Upper lobe of left lung (tissue), 6 donors: ENCODE measurements around the gene CCDC197. TPM values are rescaled to one million over a fixed set of nuclear protein-coding genes. Genes with fewer than 3 reads are reported as not detected.

Source experiments
- ATAC-seq, 2 donors: fragments of 200-7000 bp; cut with Tn5 transposase; one replicate each; pipeline ENCODE4 v1.9.1; 2022; ENCODE audit warnings: mild to moderate bottlenecking in 2 of 2, moderate library complexity in 2 of 2; ENCODE audit not compliant: low FRiP score in 2 of 2
- DNase-seq, 2 donors: peaks; one replicate each; pipeline ENCODE4 v3.0.0-alpha.2; 2019 to 2020
- H3K27ac ChIP-seq, 4 donors: fragments of 200-600 bp; sonication (generic); one replicate each; pipeline ENCODE4 v1.5.1; 2016 to 2019
- H3K27me3 ChIP-seq, 4 donors: fragments of 200-600 bp; sonication (generic); one replicate each; pipeline ENCODE4 v1.5.1; 2017 to 2019
- H3K36me3 ChIP-seq, 4 donors: fragments of 200-600 bp; sonication (generic); one replicate each; pipeline ENCODE4 v1.5.1; 2016 to 2019
- H3K4me1 ChIP-seq, 4 donors: fragments of 200-600 bp; sonication (generic); one replicate each; pipeline ENCODE4 v1.5.1; 2018 to 2019
- H3K4me3 ChIP-seq, 4 donors: fragments of 200-600 bp; sonication (generic); one replicate each; pipeline ENCODE4 v1.5.1; 2017 to 2019; ENCODE audit warnings: mild to moderate bottlenecking in 2 of 4, moderate library complexity in 1 of 4
- H3K9me3 ChIP-seq, 4 donors: fragments of 200-600 bp; sonication (generic); one replicate each; pipeline ENCODE4 v1.5.1; 2018 to 2019
- EP300 ChIP-seq, 4 donors: sonication (generic); formaldehyde crosslinking; IDR thresholded peaks; one replicate each; pipeline ENCODE4 v1.5.1; 2017; ENCODE audit warnings: antibody characterized with exemption in 4 of 4, control low read depth in 2 of 4
- POLR2A ChIP-seq, 4 donors: fragments of 450-650 bp; IDR thresholded peaks; one replicate each; pipeline ENCODE4 v1.5.1; 2016 to 2017; ENCODE audit warnings: antibody characterized with exemption in 4 of 4, mild to moderate bottlenecking in 2 of 4
- POLR2AphosphoS5 ChIP-seq, 2 donors: sonication (generic); formaldehyde crosslinking; IDR thresholded peaks; one replicate each; pipeline ENCODE4 v1.5.1; 2017; ENCODE audit warnings: antibody characterized with exemption in 2 of 2
- WGBS, 2 donors: methylation state at CpG; one replicate each; pipeline ENCODE4 v1.1.5; 2017 to 2018; 5-methylcytosine and 5-hydroxymethylcytosine counted together
- total RNA-seq, 6 donors: library from RNA; depleted of rRNA in 4 of 6; stranded (reverse); fragments of >200 nt in 4 of 6; gene quantifications; one replicate each; pipeline versions ENCODE4 v1.1.0 to v1.2.1, GENCODE V29; 2016 to 2021
- TF ChIP-seq, protein P1 (sequence below), 6 experiments: fragments of 450-650 bp in 4 of 6; fragments of 200-600 bp in 2 of 6; sonication (generic) in 2 of 6; IDR thresholded peaks; one replicate each; pipeline ENCODE4 v1.5.1; 2016 to 2019; ENCODE audit warnings: antibody characterized with exemption in 6 of 6
- donor health status: DM: no; HTN: no; CAD: no; lungs with moderate emphysema.
- donor health status: DM: no; HTN: yes; CAD: no; lungs with severe emphysema.

CCDC197 gene
- total RNA-seq, 6 donors from 2014 or later = not detected

DNA sequence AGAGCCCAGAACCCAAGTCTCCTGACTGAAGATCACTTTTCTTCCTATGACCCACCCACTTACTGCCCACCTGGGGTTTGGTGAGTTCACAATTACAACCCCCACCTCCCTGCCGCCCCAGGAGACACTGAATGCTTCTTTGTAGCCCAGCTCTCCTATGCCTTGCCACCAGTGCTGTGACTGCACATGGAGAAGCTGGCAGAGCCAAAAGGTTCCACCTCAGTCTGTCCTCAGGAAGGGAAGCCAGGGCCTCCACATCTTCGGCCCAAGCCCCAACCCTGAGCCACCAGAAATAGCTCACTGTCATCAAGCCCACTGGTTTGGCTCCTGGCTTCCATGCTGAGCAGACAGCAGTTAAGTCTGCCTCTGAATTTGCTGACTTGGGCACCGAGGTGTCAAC is 54.7 kb downstream of the CCDC197 start:
- no peaks in the 10 kb centered on the region for H3K9me3 ChIP-seq
- 82 to 100% methylated on average over 1 to 3 of the region's 3 CpGs for WGBS, 2 donors
- H3K4me1 ChIP-seq = peaks cover 0 to 9% (median 5%) of the 10 kb centered on the region in 4 donors
- peaks cover 50 to 100% (median 95%) of the 10 kb centered on the region in 4 donors for H3K36me3 ChIP-seq
- no peak overlapping the region for H3K27ac ChIP-seq
- no peaks in the 10 kb centered on the region for H3K27me3 ChIP-seq
- no peak overlapping the region for H3K4me3 ChIP-seq
- no peak for TF ChIP-seq POLR2AphosphoS5 (IDR thresholded peaks at IDR 0.05)
- TF ChIP-seq POLR2A (IDR thresholded peaks at IDR 0.05) = no peak
- no peak for TF ChIP-seq EP300 (IDR thresholded peaks at IDR 0.05)
- TF ChIP-seq, protein P1, sequence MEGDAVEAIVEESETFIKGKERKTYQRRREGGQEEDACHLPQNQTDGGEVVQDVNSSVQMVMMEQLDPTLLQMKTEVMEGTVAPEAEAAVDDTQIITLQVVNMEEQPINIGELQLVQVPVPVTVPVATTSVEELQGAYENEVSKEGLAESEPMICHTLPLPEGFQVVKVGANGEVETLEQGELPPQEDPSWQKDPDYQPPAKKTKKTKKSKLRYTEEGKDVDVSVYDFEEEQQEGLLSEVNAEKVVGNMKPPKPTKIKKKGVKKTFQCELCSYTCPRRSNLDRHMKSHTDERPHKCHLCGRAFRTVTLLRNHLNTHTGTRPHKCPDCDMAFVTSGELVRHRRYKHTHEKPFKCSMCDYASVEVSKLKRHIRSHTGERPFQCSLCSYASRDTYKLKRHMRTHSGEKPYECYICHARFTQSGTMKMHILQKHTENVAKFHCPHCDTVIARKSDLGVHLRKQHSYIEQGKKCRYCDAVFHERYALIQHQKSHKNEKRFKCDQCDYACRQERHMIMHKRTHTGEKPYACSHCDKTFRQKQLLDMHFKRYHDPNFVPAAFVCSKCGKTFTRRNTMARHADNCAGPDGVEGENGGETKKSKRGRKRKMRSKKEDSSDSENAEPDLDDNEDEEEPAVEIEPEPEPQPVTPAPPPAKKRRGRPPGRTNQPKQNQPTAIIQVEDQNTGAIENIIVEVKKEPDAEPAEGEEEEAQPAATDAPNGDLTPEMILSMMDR (IDR thresholded peaks at IDR 0.05) = no peak
- no peak for ATAC-seq
- DNase-seq = no peak

DNA sequence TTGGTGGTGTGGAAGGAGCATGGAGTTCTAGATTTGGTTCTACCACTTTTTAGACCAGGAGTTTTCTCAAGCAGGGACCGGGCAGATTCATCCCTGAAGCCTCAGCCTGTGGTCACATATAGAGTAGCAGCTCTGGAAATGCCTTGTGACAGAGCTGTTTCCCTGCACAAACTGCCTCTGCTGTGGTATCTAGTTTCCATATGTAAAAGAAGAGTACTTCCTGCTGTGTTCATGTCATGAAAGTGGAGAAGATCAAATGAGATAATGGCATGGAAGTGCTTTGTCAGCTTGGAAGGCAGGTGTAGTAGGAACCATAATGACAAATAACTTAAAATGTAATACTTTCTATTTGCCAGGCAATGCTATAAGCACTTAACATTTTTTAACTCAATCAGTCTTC is 55.1 kb downstream of the CCDC197 start:
- Histone ChIP-seq H3K9me3 (no peaks in the 10 kb centered on the region), H3K36me3 (peaks cover 51 to 100% (median 94%) of the 10 kb centered on the region in 4 donors), H3K27me3 (no peaks in the 10 kb centered on the region), H3K4me1 (peaks cover 0 to 9% (median 5%) of the 10 kb centered on the region in 4 donors), H3K4me3 (no peak overlapping the region), H3K27ac (no peak overlapping the region)
- DNase-seq (no peak), ATAC-seq (no peak)
- WGBS, 2 donors = 95 to 100% methylated on average over 1 of the region's 1 CpG
- TF ChIP-seq POLR2AphosphoS5 (IDR thresholded peaks at IDR 0.05) (no peak), POLR2A (IDR thresholded peaks at IDR 0.05) (no peak), EP300 (IDR thresholded peaks at IDR 0.05) (no peak)
- TF ChIP-seq, protein P1 (IDR thresholded peaks at IDR 0.05) = no peak

DNA sequence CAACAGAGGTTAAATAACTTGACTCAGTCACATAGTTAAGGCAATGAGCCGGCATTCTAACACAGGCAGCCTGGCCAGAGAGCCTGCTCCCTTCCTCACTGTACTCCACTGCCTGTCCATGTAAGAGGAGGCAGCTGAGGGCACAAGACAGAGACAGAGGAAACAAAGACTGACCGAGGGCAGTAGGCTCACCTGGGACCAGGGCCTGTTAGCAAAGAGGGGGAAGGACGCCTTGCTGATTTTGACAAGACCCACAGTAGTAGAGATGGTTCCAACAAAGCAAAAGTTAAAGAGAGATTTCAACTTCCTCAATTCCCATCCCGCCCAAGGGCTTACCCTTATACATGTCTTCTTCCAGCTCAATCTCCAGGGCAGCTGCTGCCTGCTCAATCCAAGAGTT is 55.6 kb downstream of the CCDC197 start:
- H3K36me3 ChIP-seq = peaks cover 51 to 100% (median 94%) of the 10 kb centered on the region in 4 donors
- no peaks in the 10 kb centered on the region for H3K9me3 ChIP-seq
- no peaks in the 10 kb centered on the region for H3K27me3 ChIP-seq
- no peak overlapping the region for H3K4me3 ChIP-seq
- H3K4me1 ChIP-seq = peaks cover 3 to 9% (median 5%) of the 10 kb centered on the region in 4 donors
- 87 to 88% methylated on average over 4 of the region's 4 CpGs for WGBS, 2 donors
- DNase-seq (no peak), ATAC-seq (no peak)
- H3K27ac ChIP-seq = no peak overlapping the region
- TF ChIP-seq EP300 (IDR thresholded peaks at IDR 0.05) (no peak), POLR2A (IDR thresholded peaks at IDR 0.05) (no peak), POLR2AphosphoS5 (IDR thresholded peaks at IDR 0.05) (no peak)
- TF ChIP-seq, protein P1 (IDR thresholded peaks at IDR 0.05) = no peak

DNA sequence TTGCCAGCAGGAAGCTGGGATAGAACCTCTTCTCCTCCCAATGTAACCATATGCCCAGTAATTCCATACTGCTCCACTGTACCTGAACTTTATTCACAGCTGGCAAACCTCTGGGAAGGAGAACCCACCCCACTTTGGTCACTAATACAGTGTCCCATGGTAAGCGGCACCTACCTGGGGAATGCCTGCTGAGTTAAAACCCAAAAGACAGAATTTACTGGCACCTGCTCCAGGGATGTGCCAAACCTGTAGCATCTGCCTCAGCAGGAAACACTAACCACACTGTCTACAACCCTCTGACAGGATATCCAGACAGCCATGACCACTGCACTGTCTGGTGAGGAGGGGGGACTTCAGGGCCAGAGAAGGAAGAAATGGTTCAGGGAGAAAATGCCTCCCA is 57.3 kb downstream of the CCDC197 start:
- H3K27me3 ChIP-seq = no peaks in the 10 kb centered on the region
- ATAC-seq = no peak
- TF ChIP-seq, protein P1 (IDR thresholded peaks at IDR 0.05) = no peak
- TF ChIP-seq POLR2A (IDR thresholded peaks at IDR 0.05) = no peak
- no peak for TF ChIP-seq POLR2AphosphoS5 (IDR thresholded peaks at IDR 0.05)
- no peak for TF ChIP-seq EP300 (IDR thresholded peaks at IDR 0.05)
- WGBS, 2 donors = 94 to 100% methylated on average over 1 of the region's 1 CpG
- H3K27ac ChIP-seq = no peak overlapping the region
- peaks cover 50 to 99% (median 92%) of the 10 kb centered on the region in 4 donors for H3K36me3 ChIP-seq
- DNase-seq = no peak
- peaks cover under 1 to 14% (median 6%) of the 10 kb centered on the region in 4 donors for H3K4me1 ChIP-seq
- no peaks in the 10 kb centered on the region for H3K9me3 ChIP-seq
- no peak overlapping the region for H3K4me3 ChIP-seq

DNA sequence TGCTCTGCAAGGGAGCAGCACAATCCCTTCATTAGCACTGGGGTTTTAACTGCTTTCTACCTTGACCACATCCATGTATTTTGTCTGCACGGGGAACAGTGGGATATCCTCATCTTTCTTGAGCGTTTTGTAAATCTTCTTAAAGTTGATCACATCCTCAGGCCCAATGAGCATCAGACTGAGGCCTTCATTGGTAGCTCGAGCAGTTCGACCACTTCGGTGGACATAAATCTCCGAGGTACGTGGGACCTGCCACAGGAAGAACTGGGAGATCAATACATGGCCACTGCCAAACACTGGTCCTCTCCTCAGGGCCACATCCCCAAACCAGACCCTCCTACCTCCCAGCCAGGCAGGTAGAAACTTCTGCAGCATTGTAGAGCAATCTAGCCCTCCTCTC is 57.8 kb downstream of the CCDC197 start:
- 95 to 97% methylated on average over 7 of the region's 7 CpGs for WGBS, 2 donors
- ATAC-seq = no peak
- peaks cover 46 to 99% (median 92%) of the 10 kb centered on the region in 4 donors for H3K36me3 ChIP-seq
- DNase-seq = no peak
- TF ChIP-seq EP300 (IDR thresholded peaks at IDR 0.05) (no peak), POLR2AphosphoS5 (IDR thresholded peaks at IDR 0.05) (no peak), POLR2A (IDR thresholded peaks at IDR 0.05) (no peak)
- TF ChIP-seq, protein P1 (IDR thresholded peaks at IDR 0.05) = no peak
- H3K4me1 ChIP-seq = peaks cover 0 to 14% (median 5%) of the 10 kb centered on the region in 4 donors
- H3K27me3 ChIP-seq = no peaks in the 10 kb centered on the region
- H3K4me3 ChIP-seq = no peak overlapping the region
- no peak overlapping the region for H3K27ac ChIP-seq
- no peaks in the 10 kb centered on the region for H3K9me3 ChIP-seq
